ENCODE results near the gene PHAX. TPM values are rescaled to one million over a fixed set of nuclear protein-coding genes. Genes with fewer than 3 reads are reported as not detected.

Gene PHAX
- total and polyA plus RNA-seq, 8 donors, result 28.2 to 75.4 (median 66.3) TPM

DNA sequence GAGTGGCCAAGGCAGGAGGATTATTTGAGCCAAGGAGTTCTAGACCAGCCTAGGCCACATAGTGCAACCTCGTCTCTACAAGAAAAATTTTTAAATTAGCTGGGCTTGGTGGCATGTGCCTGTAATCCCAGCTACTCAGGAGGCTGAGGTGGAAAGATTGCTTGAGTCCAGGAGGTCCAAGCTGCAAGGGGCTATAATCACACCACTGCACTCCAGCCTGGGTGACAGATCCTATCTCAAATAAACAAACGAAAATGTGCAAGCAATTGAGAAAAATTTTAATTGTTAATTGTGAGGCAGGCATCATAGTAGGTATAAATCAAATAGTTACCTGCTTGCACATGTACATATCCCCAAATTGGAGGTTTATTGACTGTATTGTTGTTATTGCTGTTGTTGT, 21.0 kb upstream of the PHAX start:
- intact Hi-C loops (cut with DNase I), result no loop called here
- Histone ChIP-seq H3K9me3 (no peaks in the 10 kb centered on the region), H3K27me3 (no peaks in the 10 kb centered on the region), H3K36me3 (peaks cover 0 to 65% of the 10 kb centered on the region in 2 donors), H3K27ac (no peak overlapping the region), H3K4me1 (no peaks in the 10 kb centered on the region), H3K4me3 (no peak overlapping the region)
- ATAC-seq (no peak), DNase-seq (no peak)
- TF ChIP-seq, protein P1, sequence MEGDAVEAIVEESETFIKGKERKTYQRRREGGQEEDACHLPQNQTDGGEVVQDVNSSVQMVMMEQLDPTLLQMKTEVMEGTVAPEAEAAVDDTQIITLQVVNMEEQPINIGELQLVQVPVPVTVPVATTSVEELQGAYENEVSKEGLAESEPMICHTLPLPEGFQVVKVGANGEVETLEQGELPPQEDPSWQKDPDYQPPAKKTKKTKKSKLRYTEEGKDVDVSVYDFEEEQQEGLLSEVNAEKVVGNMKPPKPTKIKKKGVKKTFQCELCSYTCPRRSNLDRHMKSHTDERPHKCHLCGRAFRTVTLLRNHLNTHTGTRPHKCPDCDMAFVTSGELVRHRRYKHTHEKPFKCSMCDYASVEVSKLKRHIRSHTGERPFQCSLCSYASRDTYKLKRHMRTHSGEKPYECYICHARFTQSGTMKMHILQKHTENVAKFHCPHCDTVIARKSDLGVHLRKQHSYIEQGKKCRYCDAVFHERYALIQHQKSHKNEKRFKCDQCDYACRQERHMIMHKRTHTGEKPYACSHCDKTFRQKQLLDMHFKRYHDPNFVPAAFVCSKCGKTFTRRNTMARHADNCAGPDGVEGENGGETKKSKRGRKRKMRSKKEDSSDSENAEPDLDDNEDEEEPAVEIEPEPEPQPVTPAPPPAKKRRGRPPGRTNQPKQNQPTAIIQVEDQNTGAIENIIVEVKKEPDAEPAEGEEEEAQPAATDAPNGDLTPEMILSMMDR (IDR thresholded peaks at IDR 0.05), result no peak

DNA sequence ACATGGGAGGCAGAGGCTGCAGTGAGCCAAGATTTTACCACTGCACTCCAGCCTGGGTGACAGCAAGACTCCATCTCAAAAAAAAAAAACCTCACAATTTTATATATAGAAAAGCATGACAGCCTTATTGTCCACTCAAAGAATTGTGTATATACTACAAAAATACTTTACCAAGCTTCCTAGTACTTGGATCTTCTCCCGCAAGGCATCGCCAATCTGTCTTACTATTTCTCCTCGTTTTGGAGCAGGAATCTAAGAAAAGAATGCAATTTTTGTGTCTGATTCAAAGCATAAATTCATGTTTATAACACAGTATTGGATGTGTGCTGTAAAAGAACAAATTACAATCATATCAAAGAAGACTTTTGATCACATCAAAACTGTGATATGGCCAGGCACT, 17.0 kb upstream of the PHAX start:
- ATAC-seq (no peak), DNase-seq (no peak)
- Histone ChIP-seq H3K27me3 (no peaks in the 10 kb centered on the region), H3K9me3 (no peaks in the 10 kb centered on the region), H3K4me3 (no peak overlapping the region), H3K36me3 (peaks cover 0 to 50% of the 10 kb centered on the region in 2 donors), H3K27ac (no peak overlapping the region), H3K4me1 (no peaks in the 10 kb centered on the region)
- TF ChIP-seq, protein P1 (IDR thresholded peaks at IDR 0.05), result no peak
- intact Hi-C loops (cut with DNase I), result no loop called here

DNA sequence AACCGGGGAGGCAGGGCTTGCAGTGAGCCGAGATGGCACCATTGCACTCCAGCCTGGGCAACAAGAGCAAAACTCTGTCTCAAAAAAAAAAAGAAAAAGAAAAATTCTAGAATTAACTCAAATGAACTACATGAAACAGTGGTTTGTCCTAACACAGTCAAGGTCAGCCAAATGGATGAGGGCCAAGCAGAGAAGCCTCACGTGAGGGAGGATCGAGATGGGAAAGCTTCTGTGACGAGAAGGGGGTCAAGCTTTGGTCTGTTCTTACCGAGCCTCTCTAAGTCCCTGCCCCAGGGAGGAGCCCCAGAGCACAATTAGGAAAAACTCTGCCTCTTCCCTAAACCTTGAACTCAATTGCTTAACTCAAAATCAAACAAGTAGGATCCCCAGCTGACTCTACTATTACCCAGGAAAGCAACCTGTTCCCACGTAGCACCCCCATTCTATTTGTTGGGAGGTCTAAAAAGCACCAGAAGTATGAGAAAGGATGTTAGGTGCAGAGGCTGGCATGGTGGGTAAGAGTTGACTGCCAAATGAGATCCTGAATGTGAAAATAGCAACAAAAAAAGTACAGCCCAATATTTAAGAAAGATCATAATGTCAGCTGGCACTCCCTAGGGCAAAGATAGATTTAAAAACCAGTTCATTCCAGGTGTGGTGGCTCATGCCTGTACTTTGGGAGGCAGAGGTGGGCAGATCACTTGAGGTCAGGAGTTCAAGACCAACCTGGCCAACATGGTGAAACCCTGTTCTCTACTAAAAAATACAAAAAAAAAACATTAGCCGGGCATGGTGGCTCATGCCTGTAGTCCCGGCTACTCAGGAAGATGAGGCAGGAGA, 13.0 kb upstream of the PHAX start:
- intact Hi-C loops (cut with DNase I), result no loop called here

DNA sequence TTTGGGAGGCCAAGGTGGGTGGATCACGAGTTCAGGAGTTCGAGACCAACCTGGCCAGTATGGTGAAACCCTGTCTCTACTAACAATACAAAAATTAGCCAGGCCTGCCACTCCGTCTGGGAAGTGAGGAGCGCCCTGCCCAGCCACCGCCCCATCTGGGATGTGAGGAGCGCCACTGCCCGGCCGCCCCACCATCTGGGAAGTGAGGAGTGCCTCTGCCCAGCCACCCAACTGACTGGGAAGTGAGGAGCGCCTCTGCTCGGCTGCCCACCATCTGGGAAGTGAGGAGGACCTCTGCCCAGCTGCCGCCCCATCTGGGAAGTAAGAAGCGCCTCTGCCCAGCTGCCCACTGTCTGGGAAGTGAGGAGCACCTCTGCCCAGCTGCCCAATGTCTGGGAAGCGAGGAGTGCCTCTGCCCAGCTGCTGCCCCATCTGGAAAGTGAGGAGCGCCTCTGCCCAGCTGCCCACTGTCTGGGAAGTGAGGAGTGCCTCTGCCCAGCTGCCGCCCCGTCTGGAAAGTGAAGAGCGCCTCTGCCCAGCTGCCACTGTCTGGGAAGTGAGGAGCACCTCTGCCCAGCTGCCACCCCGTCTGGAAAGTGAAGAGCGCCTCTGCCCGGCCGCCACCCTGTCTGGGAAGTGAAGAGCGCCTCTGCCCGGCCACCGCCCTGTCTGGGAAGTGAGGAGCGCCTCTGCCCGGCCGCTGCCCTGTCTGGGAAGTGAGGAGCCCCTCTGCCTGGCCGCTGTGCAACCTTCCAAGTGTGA, 11.0 kb upstream of the PHAX start:
- DNase-seq (no peak), ATAC-seq (no peak)

More for the DNA sequence above, 13.0 kb upstream of the PHAX start:
- H3K27ac ChIP-seq, result no peak overlapping the region
- H3K36me3 ChIP-seq, result peaks cover 0 to 34% of the 10 kb centered on the region in 2 donors
- no peak for DNase-seq
- H3K27me3 ChIP-seq, result no peaks in the 10 kb centered on the region
- no peak for ATAC-seq
- H3K4me3 ChIP-seq, result no peak overlapping the region
- TF ChIP-seq, protein P1 (IDR thresholded peaks at IDR 0.05), result no peak
- H3K4me1 ChIP-seq, result no peaks in the 10 kb centered on the region
- H3K9me3 ChIP-seq, result no peaks in the 10 kb centered on the region

More for the DNA sequence above, 11.0 kb upstream of the PHAX start:
- H3K9me3 ChIP-seq, result no peaks in the 10 kb centered on the region
- peaks cover 0 to 10% of the 10 kb centered on the region in 2 donors for H3K27me3 ChIP-seq
- peaks cover 5 to 14% of the 10 kb centered on the region in 2 donors for H3K4me1 ChIP-seq
- no peak overlapping the region for H3K27ac ChIP-seq
- H3K4me3 ChIP-seq, result no peak overlapping the region
- TF ChIP-seq, protein P1 (IDR thresholded peaks at IDR 0.05), result no peak
- H3K36me3 ChIP-seq, result peaks cover 0 to 21% of the 10 kb centered on the region in 2 donors
- intact Hi-C loops (cut with DNase I), result no loop called here
